HG03280 (cell line): ENCODE measurements around the gene SCAF8.
"Not testable (repeated sequence)": the region's sequence is repeated elsewhere in the genome, so short reads cannot be mapped to it uniquely, and the experiment has no call there.

Experiments
- ATAC-seq: cut with Tn5 transposase; IDR thresholded peaks from one replicate; pipeline ENCODE4 v1.9.1; 2021; ENCODE audit warnings: mild to moderate bottlenecking, moderate library complexity; ENCODE audit not compliant: unreplicated experiment

SCAF8 gene, protein sequence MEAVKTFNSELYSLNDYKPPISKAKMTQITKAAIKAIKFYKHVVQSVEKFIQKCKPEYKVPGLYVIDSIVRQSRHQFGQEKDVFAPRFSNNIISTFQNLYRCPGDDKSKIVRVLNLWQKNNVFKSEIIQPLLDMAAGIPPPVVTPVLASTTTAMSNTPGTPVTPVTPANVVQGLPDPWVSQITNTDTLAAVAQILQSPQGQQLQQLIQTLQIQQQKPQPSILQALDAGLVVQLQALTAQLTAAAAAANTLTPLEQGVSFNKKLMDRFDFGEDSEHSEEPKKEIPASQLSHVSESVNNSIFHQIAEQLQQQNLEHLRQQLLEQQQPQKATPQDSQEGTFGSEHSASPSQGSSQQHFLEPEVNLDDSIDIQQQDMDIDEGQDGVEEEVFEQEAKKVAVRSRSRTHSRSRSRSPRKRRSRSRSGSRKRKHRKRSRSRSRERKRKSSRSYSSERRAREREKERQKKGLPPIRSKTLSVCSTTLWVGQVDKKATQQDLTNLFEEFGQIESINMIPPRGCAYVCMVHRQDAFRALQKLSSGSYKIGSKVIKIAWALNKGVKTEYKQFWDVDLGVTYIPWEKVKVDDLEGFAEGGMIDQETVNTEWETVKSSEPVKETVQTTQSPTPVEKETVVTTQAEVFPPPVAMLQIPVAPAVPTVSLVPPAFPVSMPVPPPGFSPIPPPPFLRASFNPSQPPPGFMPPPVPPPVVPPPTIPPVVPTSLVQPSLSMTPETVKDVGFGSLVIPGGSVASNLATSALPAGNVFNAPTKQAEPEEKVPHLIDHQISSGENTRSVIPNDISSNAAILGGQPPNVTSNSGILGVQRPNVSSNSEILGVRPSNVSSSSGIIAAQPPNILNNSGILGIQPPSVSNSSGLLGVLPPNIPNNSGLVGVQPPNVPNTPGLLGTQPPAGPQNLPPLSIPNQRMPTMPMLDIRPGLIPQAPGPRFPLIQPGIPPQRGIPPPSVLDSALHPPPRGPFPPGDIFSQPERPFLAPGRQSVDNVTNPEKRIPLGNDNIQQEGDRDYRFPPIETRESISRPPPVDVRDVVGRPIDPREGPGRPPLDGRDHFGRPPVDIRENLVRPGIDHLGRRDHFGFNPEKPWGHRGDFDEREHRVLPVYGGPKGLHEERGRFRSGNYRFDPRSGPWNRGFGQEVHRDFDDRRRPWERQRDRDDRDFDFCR (N-terminal part only)

GRCh38 chr6:154733183-154733625, at the start of gene SCAF8:
SCAF8 (plus strand) TSS chr6:154733416; CDS start chr6:154733901, 485 bp downstream.
- peak; percentile 77 for ATAC-seq

DNA sequence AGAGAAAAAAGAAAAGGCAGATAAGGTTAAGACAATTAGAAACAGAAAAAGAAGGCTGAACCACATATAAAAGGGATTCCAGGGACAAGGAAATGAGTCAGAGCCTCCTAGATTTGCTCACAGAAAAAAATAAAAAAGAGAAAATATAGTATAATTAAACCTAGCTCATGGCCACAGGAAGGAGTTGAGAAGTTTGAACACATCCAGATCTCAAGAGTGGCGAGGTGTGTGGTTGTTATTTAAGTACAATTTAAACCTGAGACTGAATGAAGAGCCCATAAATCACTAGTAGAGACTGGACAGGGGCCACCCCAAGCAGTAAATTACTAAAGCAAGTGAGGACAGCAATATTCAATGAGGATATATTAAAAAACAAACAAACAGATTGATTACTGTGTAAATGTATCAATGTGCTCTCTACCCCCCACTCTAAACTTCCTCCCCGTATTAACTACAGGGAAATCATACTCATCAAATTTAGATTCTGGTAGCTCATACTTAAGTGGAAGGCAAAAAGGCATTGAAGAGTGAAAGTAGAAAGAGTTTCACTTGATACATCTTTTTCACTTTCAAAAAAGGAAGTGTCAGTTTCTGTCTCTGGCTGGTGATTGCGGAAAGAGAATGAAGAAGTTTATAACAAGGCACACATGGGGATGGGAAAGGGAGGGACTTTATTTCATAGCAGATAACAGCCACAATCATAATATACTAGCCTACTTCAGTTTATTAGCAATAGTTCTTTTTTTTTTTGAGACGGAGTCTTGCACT, 49.3 kb upstream of the SCAF8 start:
- peak; percentile 87 for ATAC-seq

DNA sequence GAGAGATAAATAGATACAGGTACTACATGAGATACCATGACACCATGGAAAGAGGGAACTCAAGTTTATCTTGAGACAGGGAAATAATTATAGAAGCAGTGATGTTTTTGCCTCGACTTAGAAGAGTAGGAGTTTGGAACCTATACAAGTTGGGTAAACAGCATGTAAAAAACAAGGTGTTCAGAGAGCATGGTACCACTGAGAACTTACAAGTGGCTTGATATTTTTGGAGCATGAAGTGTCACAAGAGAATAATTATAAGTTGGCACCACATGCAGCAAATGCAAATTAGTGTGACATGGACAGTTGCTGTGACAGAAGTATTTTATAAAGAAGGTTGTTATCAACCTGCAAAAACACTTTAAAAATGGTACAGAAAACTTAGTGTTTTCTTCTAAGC, 47.1 kb upstream of the SCAF8 start:
- no peak for ATAC-seq

GRCh38 chr6:154689493-154690255, 43.5 kb upstream of the SCAF8 start:
- no peak for ATAC-seq

DNA sequence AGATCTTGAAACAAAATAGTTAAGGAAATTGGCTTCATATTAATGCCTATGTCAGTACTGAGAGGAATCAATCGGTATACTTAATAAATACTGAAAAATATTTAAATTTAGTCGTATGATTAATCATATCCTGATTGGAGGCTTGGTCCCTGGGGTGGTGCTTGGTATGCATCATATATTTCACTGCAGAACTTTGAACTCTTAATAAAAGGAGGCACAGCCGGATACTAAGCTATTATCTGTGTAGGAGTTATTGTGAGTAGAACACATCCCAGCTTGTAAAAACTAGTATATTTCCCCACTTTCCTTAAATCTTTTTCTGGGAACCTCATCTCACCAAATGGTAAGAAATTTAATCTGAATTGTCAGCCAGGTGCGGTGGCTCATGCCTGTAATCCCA, 42.4 kb upstream of the SCAF8 start:
- no peak for ATAC-seq

DNA sequence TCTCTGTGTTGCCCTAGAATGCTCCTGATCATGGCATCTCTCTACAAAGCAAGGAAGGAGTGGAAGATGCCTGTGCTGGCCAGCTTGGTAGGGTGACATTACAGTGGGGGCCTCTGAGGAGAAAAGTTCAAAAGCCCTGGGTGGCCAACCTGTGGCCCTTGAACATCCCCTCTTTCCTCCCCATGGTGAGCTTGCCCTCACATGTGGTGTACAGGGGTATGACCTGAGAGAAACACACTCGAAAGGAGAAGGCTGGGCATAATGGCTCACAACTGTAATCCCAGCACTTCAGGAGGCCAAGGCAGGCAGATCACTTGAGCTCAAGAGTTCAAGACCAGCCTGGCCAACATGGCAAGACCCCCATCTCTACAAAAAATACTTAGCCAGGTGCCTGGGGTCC, 36.6 kb upstream of the SCAF8 start:
- ATAC-seq, result no peak

DNA sequence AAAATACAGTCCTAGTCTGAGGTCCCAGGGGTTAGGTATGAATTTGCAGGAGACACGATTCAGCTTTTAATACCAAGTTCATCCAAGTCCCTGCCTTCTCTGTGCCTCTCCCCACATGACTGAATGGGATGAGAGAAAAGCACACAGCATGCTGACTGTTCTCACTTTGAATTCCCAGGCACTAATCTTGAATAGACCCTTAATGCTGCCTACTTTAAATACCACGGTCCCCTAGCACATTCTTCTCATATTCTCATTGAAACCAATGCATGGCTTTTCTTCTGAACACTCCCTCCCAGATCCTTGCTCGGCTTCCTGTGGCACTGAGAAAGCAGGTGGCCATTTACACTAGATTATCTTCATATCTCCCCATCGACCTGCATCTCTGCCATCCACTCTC, 30.1 kb upstream of the SCAF8 start:
- ATAC-seq, result no peak

- no peak for ATAC-seq
These were observed 27.6 kb upstream of the SCAF8 start for GRCh38 chr6:154705471-154706113.

- ATAC-seq, result no peak
These were observed 26.8 kb upstream of the SCAF8 start for GRCh38 chr6:154706389-154706788.

GRCh38 chr6:154709621-154710020, 23.6 kb upstream of the SCAF8 start:
- no peak for ATAC-seq

GRCh38 chr6:154710689-154711088, 22.5 kb upstream of the SCAF8 start:
- ATAC-seq, result no peak

DNA sequence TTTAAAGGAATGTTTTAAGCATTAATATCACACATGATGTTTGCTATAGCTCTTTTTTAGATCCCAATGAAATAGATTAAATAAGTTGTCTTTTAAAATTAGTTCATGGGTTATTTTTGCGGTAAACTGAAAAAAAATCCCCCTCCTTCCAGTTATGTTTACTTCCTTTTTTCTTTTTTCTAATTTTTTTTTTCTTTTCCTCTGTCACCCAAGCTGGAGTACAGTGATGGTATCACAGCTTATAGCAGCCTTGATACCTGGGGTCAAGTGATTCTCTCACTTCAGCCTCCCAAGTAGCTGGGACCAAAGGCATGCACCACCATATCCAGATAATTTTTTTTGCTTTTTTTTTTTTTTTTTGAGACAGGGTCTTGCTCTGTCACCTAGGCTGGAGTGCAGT, 17.8 kb upstream of the SCAF8 start:
- ATAC-seq, result no peak

DNA sequence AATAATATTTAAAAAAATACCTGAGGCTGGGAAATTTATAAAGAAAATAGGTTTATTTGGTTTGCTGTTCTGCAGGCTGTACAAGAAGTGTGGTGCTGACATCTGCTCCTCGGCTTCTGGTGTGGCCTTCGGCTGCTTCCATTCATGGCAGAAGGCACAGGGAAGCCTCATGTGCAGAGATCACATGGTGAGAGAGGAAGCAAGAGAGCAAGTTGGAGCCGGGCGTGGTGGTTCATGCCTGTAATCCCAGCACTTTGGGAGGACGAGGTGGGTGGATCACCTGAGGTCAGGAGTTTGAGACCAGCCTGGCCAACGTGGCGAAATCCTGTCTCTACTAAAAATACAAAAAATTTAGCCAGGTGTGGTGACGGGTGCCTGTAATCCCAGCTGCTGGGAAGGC, 16.9 kb upstream of the SCAF8 start:
- not testable (repeated sequence) for ATAC-seq

DNA sequence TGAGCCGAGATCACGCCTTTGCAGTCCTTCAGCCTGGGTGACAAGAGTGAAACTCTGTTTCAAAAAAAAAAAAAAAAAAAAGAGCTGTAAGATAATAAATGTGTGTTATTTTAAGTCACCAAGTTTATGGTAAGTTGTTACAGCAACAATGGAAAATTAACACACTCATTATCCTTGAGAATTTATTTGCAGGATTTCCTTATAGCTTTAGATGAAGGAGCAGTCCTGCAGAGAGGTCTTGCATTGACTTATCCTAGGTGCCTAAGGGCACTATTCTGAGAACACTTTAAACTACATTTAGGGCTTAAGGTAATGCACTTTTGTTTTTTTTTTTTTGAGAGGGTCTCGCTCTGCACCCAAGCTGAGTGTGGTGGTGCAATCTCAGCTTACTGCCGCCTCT, 13.8 kb upstream of the SCAF8 start:
- no peak for ATAC-seq

- ATAC-seq, result no peak
These were observed 13.4 kb upstream of the SCAF8 start for GRCh38 chr6:154719854-154720253.

DNA sequence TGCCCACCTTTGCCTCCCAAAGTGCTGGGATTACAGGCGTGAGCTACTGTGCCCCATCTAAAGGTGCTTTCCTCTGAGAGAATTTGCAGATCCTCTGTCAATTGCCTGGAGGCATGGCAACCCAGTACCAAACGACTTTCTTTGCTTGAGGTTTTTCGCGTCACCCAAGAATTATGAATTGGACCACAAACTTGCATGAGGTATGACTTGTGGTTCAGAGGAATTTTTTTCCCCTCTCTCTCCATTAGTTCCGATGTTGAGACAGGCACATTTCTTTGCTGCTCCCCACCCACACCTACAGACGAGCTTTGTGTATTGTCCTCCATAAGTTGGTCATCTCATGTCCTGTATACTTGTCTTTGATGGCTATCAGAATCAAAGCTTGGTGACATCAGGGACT, 11.8 kb upstream of the SCAF8 start:
- no peak for ATAC-seq

DNA sequence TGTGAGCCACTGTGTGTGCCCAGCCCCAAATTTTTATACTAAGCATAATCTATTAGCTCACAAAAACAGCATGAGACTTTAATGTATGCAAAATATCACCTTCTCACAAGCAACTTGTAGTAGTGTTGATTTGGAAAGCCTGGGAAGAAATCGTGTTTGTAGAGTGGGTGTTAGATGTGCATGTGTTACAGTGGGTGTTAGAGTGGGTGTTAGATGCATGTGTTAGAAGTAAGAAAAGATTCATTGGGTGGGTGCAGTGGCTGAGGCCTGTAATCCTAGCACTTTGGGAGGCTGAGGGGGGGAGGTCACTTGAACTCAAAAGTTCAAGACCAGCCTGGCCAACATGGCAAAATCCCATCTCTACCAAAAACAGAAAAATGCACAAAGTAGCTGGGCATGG, 6.3 kb upstream of the SCAF8 start:
- no peak for ATAC-seq

GRCh38 chr6:154731296-154732218, 1.7 kb upstream of the SCAF8 start:
- no peak for ATAC-seq
